ENCODE measurements around the gene FAM168B. TPM values are rescaled to one million over a fixed set of nuclear protein-coding genes. Genes with fewer than 3 reads are reported as not detected.

The FAM168B gene
- total RNA-seq, 2 donors from 2014 or later = 39.7 to 56.7 TPM

DNA sequence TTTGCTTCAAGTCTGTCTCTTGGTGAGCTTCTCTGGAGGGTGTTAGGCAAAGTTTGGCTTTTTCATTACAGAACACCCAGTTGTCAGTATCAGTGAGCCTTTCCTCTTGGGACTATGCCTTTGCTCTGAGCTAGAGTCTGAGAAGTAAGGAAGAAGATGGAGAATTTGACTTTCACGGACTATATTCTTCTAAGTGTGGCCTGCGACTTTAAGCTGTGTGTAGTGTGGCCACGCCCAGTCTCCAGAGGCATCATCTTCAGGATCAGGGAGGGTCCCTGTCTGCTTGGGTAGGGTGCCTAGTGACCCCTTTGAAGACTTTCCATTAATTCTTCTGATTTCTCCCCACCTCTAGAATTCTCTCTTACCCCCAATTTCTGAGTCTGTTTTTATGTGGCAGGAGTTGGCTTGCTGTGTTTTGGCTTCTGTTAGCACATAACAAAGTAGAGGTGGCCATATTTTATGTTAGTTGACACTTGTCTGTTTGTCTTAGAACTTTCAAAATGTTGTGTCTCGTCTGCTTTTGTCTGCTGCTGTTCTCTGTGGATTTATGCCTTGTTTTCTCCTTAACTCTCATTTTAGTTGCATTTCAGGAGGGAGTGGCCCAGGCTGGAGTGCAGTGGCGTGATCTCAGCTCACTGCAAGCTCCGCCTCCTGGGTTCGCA lies 20.4 kb upstream of the FAM168B start:
- peaks cover 22% of the 10 kb centered on the region for H3K4me1 ChIP-seq
- H3K27ac ChIP-seq = no peak overlapping the region
- H3K27me3 ChIP-seq = no peaks in the 10 kb centered on the region
- no peaks in the 10 kb centered on the region for H3K36me3 ChIP-seq (replicated peaks in 1 of 2; ENCODE audit: insufficient read depth in 1 of 2, low read depth in 2 of 2)
- TF ChIP-seq POLR2A (IDR thresholded peaks at IDR 0.05) = no peak
- TF ChIP-seq, protein P1, sequence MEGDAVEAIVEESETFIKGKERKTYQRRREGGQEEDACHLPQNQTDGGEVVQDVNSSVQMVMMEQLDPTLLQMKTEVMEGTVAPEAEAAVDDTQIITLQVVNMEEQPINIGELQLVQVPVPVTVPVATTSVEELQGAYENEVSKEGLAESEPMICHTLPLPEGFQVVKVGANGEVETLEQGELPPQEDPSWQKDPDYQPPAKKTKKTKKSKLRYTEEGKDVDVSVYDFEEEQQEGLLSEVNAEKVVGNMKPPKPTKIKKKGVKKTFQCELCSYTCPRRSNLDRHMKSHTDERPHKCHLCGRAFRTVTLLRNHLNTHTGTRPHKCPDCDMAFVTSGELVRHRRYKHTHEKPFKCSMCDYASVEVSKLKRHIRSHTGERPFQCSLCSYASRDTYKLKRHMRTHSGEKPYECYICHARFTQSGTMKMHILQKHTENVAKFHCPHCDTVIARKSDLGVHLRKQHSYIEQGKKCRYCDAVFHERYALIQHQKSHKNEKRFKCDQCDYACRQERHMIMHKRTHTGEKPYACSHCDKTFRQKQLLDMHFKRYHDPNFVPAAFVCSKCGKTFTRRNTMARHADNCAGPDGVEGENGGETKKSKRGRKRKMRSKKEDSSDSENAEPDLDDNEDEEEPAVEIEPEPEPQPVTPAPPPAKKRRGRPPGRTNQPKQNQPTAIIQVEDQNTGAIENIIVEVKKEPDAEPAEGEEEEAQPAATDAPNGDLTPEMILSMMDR (IDR thresholded peaks at IDR 0.05) = no peak
- intact Hi-C loops (cut with DNase I) = no loop called here
- no peak overlapping the region for H3K4me3 ChIP-seq
- WGBS, 2 donors = 92 to 98% methylated on average over 7 of the region's 7 CpGs
- ATAC-seq = no peak
- no peaks in the 10 kb centered on the region for H3K9me3 ChIP-seq
- DNase-seq = no peak

DNA sequence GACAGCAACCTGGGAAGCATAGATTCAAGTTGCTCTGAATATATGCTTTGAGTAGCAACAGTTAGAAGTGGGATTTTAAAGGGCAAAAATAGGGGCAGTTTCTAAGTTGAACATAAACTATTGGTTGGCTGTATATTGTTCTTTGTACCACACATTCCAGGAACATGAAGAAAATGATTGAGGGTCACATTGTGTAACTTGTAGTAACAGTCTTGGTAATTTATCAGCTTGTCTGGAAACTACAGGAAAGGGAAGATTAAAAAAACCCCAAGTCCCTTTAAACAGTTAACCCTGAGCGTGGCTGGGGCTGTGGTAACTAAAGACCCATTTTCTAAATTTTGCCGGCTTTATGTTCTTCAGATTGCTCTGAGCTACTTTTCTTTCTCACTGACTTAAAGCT lies 19.3 kb upstream of the FAM168B start:
- intact Hi-C loops (cut with DNase I) = no loop called here

DNA sequence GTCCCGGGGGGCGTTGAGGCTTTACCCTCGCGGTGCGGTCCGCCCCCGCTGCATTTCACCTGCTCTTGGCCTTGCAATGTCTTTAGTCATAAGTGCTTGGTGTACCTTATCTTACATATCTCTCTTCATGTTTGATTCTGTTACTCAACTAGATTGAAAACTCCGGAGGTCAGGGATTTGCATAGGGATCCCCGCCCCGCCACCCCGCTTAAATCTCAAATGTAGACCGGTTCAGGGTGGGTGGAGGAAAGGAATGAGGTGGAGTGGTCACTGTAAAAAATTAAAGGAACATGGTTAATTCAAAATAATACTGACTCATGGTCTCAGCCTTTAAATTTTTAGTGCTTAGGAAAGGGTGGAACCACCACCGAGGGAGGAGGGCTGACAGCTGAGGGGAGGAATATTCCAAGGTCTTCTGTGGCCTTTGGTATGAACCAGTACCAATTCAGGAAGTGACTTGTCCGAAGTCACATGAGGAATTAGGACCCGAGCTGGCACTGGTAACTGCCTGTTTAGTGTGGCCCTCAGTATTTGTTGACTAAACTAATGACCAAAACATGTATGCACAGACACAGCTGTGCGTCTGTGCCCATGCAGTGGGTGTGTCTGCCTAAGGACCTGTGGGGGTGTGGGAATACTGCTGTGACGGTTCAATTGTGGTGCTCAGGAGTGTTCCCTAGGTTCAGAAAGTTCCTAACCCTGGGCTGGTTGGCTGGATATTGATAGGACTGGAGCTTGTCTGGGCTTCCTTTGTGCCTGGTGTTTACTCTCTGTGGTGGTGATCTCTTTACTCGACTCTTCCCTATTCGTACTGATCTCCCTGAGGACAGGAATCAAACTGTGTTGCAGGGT lies 12.9 kb upstream of the FAM168B start:
- 0 to 1% methylated on average over 18 to 19 of the region's 19 CpGs for WGBS, 2 donors
- TF ChIP-seq, protein P1 (IDR thresholded peaks at IDR 0.05) = no peak
- peak in 2 of 3 donors; percentile 32 to 37 for TF ChIP-seq POLR2A (IDR thresholded peaks at IDR 0.05)
- Histone ChIP-seq H3K4me3 (peak overlapping the region; percentile 61 to 94), H3K27ac (peak overlapping the region; percentile 77 to 95 (median 93)), H3K27me3 (no peaks in the 10 kb centered on the region), H3K9me3 (no peaks in the 10 kb centered on the region), H3K4me1 (peaks cover 29% of the 10 kb centered on the region), H3K36me3 (replicated peaks in 1 of 2; ENCODE audit: insufficient read depth in 1 of 2, low read depth in 2 of 2) (no peaks in the 10 kb centered on the region)
- DNase-seq = peak; percentile 35 to 64 (median 45)
- ATAC-seq = peak; percentile 28
- intact Hi-C loops (cut with DNase I) = no loop called here

More for the DNA sequence above, 19.3 kb upstream of the FAM168B start:
- ATAC-seq (peak; percentile 38), DNase-seq (no peak)
- TF ChIP-seq, protein P1 (IDR thresholded peaks at IDR 0.05) = no peak
- no peak for TF ChIP-seq POLR2A (IDR thresholded peaks at IDR 0.05)
- H3K4me3 ChIP-seq = no peak overlapping the region
- H3K4me1 ChIP-seq = peaks cover 26% of the 10 kb centered on the region
- 52 to 60% methylated on average over 2 of the region's 2 CpGs for WGBS, 2 donors
- no peaks in the 10 kb centered on the region for H3K36me3 ChIP-seq (replicated peaks in 1 of 2; ENCODE audit: insufficient read depth in 1 of 2, low read depth in 2 of 2)
- H3K27ac ChIP-seq = peak overlapping the region in 3 of 4 donors; percentile 2 to 27 (median 9)
- no peaks in the 10 kb centered on the region for H3K9me3 ChIP-seq
- H3K27me3 ChIP-seq = no peaks in the 10 kb centered on the region

DNA sequence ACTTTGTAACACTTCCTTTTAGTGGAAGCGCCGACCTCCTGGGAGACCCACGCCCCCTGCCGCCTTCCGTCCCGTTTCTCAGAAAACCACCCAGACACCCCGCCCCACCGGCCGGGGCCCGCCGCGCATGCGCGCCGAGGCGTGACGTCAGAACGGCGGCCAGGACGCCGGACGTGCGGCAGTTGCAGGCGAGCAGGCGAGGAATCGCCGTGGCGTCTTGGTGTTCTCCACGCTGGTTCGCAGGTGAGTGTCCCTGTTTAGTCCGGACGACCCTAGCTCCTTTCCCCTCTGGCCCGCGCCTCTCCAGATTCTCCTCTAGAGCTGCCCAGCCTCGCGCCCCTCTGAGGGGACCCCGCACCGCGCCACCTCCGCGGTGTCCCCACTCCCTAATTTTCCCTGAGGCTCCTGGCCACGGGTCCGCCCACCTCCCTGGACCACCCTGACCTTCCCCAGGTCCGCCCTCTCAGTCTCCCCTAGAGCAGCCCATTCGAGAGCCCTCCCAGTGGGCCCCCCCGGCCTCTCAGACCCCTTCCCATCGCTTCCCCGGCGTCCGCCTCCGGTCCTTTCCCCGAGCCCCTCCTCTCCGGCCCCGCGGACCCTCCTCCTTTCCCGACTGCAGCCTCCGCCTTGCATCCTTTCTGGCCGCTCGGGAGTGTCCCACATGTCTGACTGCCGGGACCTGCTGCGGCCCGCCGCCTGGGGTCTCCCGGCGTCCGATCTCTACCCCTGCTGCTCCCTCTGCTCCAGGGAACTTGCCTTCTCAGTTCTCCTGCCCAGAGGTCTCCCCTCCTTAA lies 12.1 kb upstream of the FAM168B start, which contains the start of gene PLEKHB2:
Gene PLEKHB2, plus strand, starts transcription at position 181 of the 794 bp plus-strand sequence. CDS start 15,606 bp downstream, outside the sequence.
- Histone ChIP-seq H3K9me3 (no peaks in the 10 kb centered on the region), H3K36me3 (replicated peaks in 1 of 2; ENCODE audit: insufficient read depth in 1 of 2, low read depth in 2 of 2) (no peaks in the 10 kb centered on the region), H3K4me3 (peak within 1 kb of the TSS; percentile 61 to 94), H3K4me1 (peaks cover 29% of the 10 kb centered on the region), H3K27ac (peak within 1 kb of the TSS; percentile 90 to 95 (median 93)), H3K27me3 (no peaks in the 10 kb centered on the region)
- TF ChIP-seq, protein P1 (IDR thresholded peaks at IDR 0.05) = peak in 3 of 7 experiments; percentile 26 to 36 (median 33)
- TF ChIP-seq POLR2A (IDR thresholded peaks at IDR 0.05) = peak; percentile 65 to 88 (median 79)
- DNase-seq = peak; percentile 89 to 92 (median 91)
- intact Hi-C loops (cut with DNase I) = no loop called here
- 0% methylated on average over 40 to 61 of the region's 66 CpGs for WGBS, 2 donors
- peak; percentile 90 for ATAC-seq

Data from body of pancreas (tissue), 4 donors.